Testis (tissue), 3 donors: ENCODE results near the gene ITPKA. TPM values are rescaled to one million over a fixed set of nuclear protein-coding genes. Genes with fewer than 3 reads are reported as not detected.

Source experiments
- DNase-seq: peaks from one replicate; pipeline ENCODE4 v3.0.0-alpha.2; 2019
- H3K27ac ChIP-seq, 2 donors: fragments of 200-600 bp; sonication (generic); one replicate each; pipeline ENCODE4 v1.5.1; 2019
- H3K27me3 ChIP-seq: fragments of 200-600 bp; sonication (generic); one replicate; pipeline ENCODE4 v1.5.1; 2019
- H3K36me3 ChIP-seq: fragments of 200-600 bp; sonication (generic); one replicate; pipeline ENCODE4 v1.5.1; 2017; ENCODE audit warnings: low read depth; ENCODE audit errors: missing control alignments
- H3K4me1 ChIP-seq: fragments of 200-600 bp; sonication (generic); one replicate; pipeline ENCODE4 v1.5.1; 2019
- H3K4me3 ChIP-seq, 2 donors: fragments of 200-600 bp; sonication (generic); one replicate each; pipeline ENCODE4 v1.5.1; 2017 to 2019
- H3K9me3 ChIP-seq: fragments of 200-600 bp; sonication (generic); one replicate; pipeline ENCODE4 v1.5.1; 2017
- CTCF ChIP-seq, 3 experiments: fragments of 450-650 bp in 2 of 3; fragments of 200-600 bp in 1 of 3; sonication (generic) in 1 of 3; IDR thresholded peaks; one replicate each; pipeline ENCODE4 v1.5.1; 2016 to 2019; ENCODE audit warnings: antibody characterized with exemption in 3 of 3, mild to moderate bottlenecking in 2 of 3, moderate library complexity in 1 of 3
- POLR2A ChIP-seq: fragments of 450-650 bp; IDR thresholded peaks from one replicate; pipeline ENCODE4 v1.6.1; 2017; ENCODE audit warnings: antibody characterized with exemption, mild to moderate bottlenecking, moderate library complexity
- WGBS, 2 donors: methylation state at CpG; one replicate each; pipeline ENCODE4 v1.1.5; 2018; 5-methylcytosine and 5-hydroxymethylcytosine counted together
- intact Hi-C: fragments of 100-400 bp; cut with DNase I; formaldehyde crosslinking; loops from one replicate; pipeline ENCODE4 v1.15.1; 2023; ENCODE audit warnings: low total_unique reads
- polyA plus RNA-seq: library from polyadenylated mRNA; stranded (reverse); fragments of 350-450 nt; fragmentation: Illumina TruSeq; extraction: RNeasy Lipid Tissue Mini Kit (QIAGEN cat#74804); gene quantifications from one replicate; pipeline ENCODE4 v1.2.3, GENCODE V29; 2014; ENCODE audit warnings: low read depth, low replicate concordance; ENCODE audit not compliant: insufficient read depth
- total RNA-seq, 2 donors: library from RNA; depleted of rRNA; stranded (reverse); fragments of >200 nt; gene quantifications; one replicate each; pipeline ENCODE4 v1.2.3, GENCODE V29; 2016

ITPKA gene
- total and polyA plus RNA-seq, 3 donors from 2014 or later = 12.1 to 21.3 (median 16.7) TPM

GRCh38 chr15:41493902-41494189 lies 172 bp downstream of the ITPKA start:
- no peak for TF ChIP-seq CTCF (IDR thresholded peaks at IDR 0.05)
- no peak for TF ChIP-seq POLR2A
- intact Hi-C loops = no loop called here
- 0% methylated on average over 2 of the region's 41 CpGs; no CpG with 5 or more reads in 1 of the 2 donors for WGBS, 2 donors

GRCh38 chr15:41494190-41494921 lies 682 bp downstream of the ITPKA start:
- no peaks in the 10 kb centered on the region for H3K27me3 ChIP-seq
- peak; percentile 24 for DNase-seq
- peaks cover 17% of the 10 kb centered on the region for H3K4me1 ChIP-seq
- no peak for TF ChIP-seq CTCF (IDR thresholded peaks at IDR 0.05)
- no peak for TF ChIP-seq POLR2A
- intact Hi-C loops = no loop called here
- H3K36me3 ChIP-seq = no peaks in the 10 kb centered on the region
- peak overlapping the region; percentile 43 to 51 for H3K4me3 ChIP-seq
- 1% methylated on average over 32 to 70 of the region's 77 CpGs for WGBS, 2 donors
- H3K27ac ChIP-seq = no peak overlapping the region
- no peaks in the 10 kb centered on the region for H3K9me3 ChIP-seq

More at GRCh38 chr15:41493902-41494189, 172 bp downstream of the ITPKA start:
- Histone ChIP-seq H3K4me1 (peaks cover 17% of the 10 kb centered on the region), H3K9me3 (no peaks in the 10 kb centered on the region), H3K27me3 (no peaks in the 10 kb centered on the region), H3K4me3 (peak overlapping the region; percentile 43 to 51), H3K36me3 (no peaks in the 10 kb centered on the region), H3K27ac (peak overlapping the region in 1 of 2 donors; percentile 67)
- DNase-seq = no peak

DNA sequence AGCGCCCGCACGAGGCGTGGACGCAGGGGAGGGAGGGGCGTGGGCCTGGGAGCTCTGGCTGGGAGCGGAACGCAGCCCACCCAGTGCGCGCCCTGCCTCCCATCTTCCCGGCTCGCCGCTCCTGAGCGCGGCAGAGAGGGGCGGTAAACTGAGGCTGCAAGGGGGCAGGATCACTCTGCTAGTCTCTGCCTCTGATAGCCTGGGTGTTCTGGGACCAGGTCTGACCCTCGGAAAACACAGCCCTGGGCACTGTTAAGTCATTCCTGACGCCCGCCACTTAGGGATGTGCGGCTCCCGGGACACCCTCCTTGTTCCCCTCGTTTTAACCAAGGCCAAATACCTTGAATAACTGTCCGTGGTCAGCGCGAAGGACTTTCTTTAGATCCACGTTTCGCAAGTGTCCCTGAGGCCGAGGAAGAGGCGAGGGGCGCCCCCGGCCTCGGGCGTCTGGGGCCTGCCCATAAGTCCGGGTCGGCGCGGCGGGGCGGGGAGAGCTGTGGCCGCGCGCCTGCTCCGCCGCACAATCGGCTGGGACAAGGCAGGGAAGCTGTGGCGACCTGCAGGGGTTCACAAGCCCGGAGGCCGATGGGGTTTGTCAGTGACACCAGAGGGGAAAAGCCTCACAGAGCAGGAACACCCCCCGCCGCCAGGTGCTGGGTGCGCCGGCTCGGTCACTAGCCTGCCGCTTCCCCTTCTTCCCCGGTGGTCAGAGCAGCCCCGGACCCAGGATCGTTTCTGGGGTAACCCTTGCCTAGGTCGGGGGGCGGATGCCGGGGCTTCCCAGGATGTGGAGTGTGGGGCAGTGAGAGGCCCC lies 1.5 kb downstream of the ITPKA start:
- intact Hi-C loops = no loop called here
- peak; percentile 15 for DNase-seq
- peak overlapping the region in 1 of 2 donors; percentile 43 for H3K4me3 ChIP-seq
- WGBS, 2 donors = 27 to 28% methylated on average over 13 to 53 of the region's 60 CpGs
- H3K9me3 ChIP-seq = no peaks in the 10 kb centered on the region
- no peaks in the 10 kb centered on the region for H3K36me3 ChIP-seq
- no peaks in the 10 kb centered on the region for H3K27me3 ChIP-seq
- H3K27ac ChIP-seq = no peak overlapping the region
- peaks cover 17% of the 10 kb centered on the region for H3K4me1 ChIP-seq
- no peak for TF ChIP-seq POLR2A
- TF ChIP-seq CTCF (IDR thresholded peaks at IDR 0.05) = no peak

DNA sequence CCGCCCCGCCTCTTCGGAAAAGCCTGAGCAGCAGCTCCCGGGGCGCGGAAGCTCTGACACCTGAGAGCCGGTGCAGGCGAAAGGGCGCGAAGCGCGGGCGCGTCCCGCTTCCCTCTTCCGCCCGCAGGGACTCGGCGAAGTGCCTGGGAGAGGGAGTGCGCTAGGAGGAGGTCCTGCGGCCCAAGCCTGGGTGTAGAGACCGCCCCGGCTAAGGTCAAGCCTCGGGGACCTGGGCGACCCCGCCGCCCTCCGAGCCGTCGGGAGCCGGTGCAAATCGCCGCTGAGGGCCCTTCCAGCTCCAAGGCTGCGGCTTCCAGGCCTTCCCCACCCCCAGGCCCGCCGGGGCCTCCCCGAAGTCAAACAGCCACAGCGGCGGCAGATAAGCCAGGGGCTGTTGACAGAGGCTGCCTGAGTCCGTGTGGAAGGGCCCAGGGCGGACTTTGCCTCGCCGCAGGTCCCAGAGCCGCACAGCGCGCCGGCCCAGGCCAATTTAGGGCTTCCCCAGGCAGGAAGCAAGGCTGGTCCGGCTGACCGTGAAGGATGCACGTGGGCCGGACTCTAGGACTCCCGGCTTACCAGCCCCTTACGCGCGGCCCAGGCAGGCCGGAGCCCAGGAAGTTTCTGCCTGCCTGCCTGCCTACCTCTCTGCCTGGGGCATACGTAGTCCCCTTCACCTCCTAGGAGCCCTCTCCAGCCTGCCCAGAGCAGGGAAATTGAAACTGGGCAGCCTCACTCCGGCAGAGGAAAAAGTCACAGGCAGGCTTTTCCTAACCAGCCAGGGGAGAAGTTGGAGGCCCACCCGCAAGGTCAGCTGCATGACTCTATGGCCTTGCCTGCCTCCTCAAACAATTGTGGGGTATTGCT lies 2.3 kb downstream of the ITPKA start:
- intact Hi-C loops = no loop called here
- H3K27me3 ChIP-seq = no peaks in the 10 kb centered on the region
- peak overlapping the region in 1 of 2 donors; percentile 43 for H3K4me3 ChIP-seq
- WGBS, 2 donors = 33 to 49% methylated on average over 3 to 58 of the region's 59 CpGs
- DNase-seq = no peak
- no peaks in the 10 kb centered on the region for H3K36me3 ChIP-seq
- H3K4me1 ChIP-seq = peaks cover 17% of the 10 kb centered on the region
- H3K9me3 ChIP-seq = no peaks in the 10 kb centered on the region
- no peak overlapping the region for H3K27ac ChIP-seq
- no peak for TF ChIP-seq CTCF (IDR thresholded peaks at IDR 0.05)
- no peak for TF ChIP-seq POLR2A
